KMS-11 (cell line): ENCODE measurements around the gene DLG2.

Experiments used
- H2AFZ ChIP-seq: fragments of 200-600 bp; sonication (generic); 2 replicates; pipeline ENCODE4 v1.6.1; 2016; ENCODE audit warnings: antibody characterized with exemption, mixed run types, low read depth
- H3K27ac ChIP-seq: fragments of 200-600 bp; sonication (generic); 2 replicates; pipeline ENCODE4 v1.6.1; 2016; ENCODE audit warnings: mild to moderate bottlenecking, mixed run types
- H3K27me3 ChIP-seq: fragments of 200-600 bp; sonication (generic); 2 replicates; pipeline ENCODE4 v1.6.1; 2017; ENCODE audit warnings: mild to moderate bottlenecking, low read depth, mixed run types, moderate library complexity; ENCODE audit not compliant: insufficient read depth
- H3K36me3 ChIP-seq: fragments of 200-600 bp; sonication (generic); 2 replicates; pipeline ENCODE4 v1.6.1; 2017; ENCODE audit warnings: mild to moderate bottlenecking, mixed run types; ENCODE audit not compliant: insufficient read depth
- H3K4me1 ChIP-seq: fragments of 200-600 bp; sonication (generic); 2 replicates; pipeline ENCODE4 v1.6.1; 2016; ENCODE audit warnings: mild to moderate bottlenecking, low read depth, mixed run types; ENCODE audit not compliant: poor library complexity, severe bottlenecking
- H3K4me2 ChIP-seq: fragments of 200-600 bp; sonication (generic); 2 replicates; pipeline ENCODE4 v1.7.0; 2016; ENCODE audit warnings: mild to moderate bottlenecking, mixed run types
- H3K4me3 ChIP-seq: fragments of 200-600 bp; sonication (generic); IDR thresholded peaks from 2 replicates; pipeline ENCODE4 v1.6.1; 2017; ENCODE audit warnings: low read depth, low read length, mixed read lengths; ENCODE audit not compliant: insufficient read depth
- H3K79me2 ChIP-seq: fragments of 200-600 bp; sonication (generic); 2 replicates; pipeline ENCODE4 v1.6.1; 2016; ENCODE audit warnings: low read depth, mixed run types; ENCODE audit not compliant: insufficient read depth
- H3K9ac ChIP-seq: fragments of 200-600 bp; sonication (generic); 2 replicates; pipeline ENCODE4 v1.6.1; 2016; ENCODE audit warnings: mild to moderate bottlenecking, mixed run types
- H4K20me1 ChIP-seq: fragments of 200-600 bp; sonication (generic); 2 replicates; pipeline ENCODE4 v1.6.1; 2016; ENCODE audit warnings: mild to moderate bottlenecking, mixed run types; ENCODE audit not compliant: insufficient read depth
- TF ChIP-seq, protein P1 (sequence below): fragments of 200-600 bp; sonication (generic); conservative IDR thresholded peaks from 2 replicates; pipeline ENCODE4 v1.6.1; 2017; ENCODE audit warnings: low read depth, mild to moderate bottlenecking, antibody characterized with exemption, low read length, moderate library complexity, mixed read lengths

DLG2 gene

DNA sequence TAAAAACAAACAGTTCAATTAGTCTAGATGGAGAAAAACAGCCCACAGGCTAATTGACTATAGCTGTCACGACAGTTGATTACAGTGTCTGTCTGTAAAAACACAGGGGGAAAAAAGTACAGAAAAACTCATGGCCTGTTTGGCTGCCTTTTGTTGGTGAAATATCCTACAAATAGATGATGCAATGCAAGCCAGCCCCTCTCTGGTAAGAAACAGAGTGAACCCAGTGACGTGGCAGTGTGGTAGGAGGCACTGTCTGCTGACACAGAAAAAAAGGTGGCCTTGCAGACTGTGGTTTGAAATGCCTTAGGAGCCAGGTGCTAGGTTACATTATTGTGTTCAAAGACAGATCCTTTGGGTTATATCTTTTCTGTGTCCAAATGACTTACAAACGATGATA lies 1909.6 kb downstream of the DLG2 start:
- Histone ChIP-seq H3K4me2 (peak overlapping the region; percentile 45), H3K9ac (peak overlapping the region; percentile 47), H3K4me1 (peaks cover 49% of the 10 kb centered on the region)

DNA sequence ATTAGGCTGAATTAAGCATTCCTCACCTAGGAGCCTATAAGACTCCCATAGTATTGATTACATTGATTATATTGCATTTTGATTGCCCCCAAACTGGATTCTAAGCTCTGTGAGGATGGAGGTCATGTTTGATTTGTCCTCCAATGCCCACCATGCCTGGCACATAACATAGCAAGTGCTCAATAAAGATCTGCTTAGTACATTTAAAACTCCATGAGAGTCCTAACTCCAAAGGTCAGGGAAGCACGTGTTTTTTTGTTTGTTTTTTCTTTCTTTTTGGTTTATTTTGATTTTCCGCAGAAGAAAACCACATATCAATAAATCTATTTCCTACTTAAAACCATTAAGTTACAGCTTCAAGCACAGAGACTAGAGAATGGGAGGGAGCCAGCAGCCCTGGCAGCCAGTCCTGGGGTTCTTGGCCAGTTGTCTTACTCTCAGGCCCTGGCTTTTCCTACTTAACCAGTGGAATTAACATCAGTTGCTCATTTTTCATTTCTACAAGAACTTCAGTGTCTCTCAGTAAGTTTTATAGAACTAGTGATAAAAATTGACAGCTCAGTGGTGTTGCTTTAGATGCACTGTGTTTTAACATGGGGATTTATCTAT lies 1911.1 kb downstream of the DLG2 start:
- Histone ChIP-seq H2AFZ (no peak overlapping the region), H3K79me2 (no peaks in the 10 kb centered on the region), H3K27me3 (no peaks in the 10 kb centered on the region), H3K27ac (no peak overlapping the region), H3K4me2 (no peak overlapping the region), H3K4me1 (peaks cover 59% of the 10 kb centered on the region), H4K20me1 (no peaks in the 10 kb centered on the region), H3K9ac (no peak overlapping the region), H3K36me3 (no peaks in the 10 kb centered on the region), H3K4me3 (no peak overlapping the region)
- TF ChIP-seq, protein P1, sequence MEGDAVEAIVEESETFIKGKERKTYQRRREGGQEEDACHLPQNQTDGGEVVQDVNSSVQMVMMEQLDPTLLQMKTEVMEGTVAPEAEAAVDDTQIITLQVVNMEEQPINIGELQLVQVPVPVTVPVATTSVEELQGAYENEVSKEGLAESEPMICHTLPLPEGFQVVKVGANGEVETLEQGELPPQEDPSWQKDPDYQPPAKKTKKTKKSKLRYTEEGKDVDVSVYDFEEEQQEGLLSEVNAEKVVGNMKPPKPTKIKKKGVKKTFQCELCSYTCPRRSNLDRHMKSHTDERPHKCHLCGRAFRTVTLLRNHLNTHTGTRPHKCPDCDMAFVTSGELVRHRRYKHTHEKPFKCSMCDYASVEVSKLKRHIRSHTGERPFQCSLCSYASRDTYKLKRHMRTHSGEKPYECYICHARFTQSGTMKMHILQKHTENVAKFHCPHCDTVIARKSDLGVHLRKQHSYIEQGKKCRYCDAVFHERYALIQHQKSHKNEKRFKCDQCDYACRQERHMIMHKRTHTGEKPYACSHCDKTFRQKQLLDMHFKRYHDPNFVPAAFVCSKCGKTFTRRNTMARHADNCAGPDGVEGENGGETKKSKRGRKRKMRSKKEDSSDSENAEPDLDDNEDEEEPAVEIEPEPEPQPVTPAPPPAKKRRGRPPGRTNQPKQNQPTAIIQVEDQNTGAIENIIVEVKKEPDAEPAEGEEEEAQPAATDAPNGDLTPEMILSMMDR, result no peak

More for the DNA sequence above, 1909.6 kb downstream of the DLG2 start:
- Histone ChIP-seq H3K79me2 (no peaks in the 10 kb centered on the region), H3K27me3 (no peaks in the 10 kb centered on the region), H3K36me3 (no peaks in the 10 kb centered on the region), H3K4me3 (no peak overlapping the region), H2AFZ (peak overlapping the region; percentile 15), H4K20me1 (no peaks in the 10 kb centered on the region), H3K27ac (peak overlapping the region; percentile 81)
- TF ChIP-seq, protein P1, result no peak

DNA sequence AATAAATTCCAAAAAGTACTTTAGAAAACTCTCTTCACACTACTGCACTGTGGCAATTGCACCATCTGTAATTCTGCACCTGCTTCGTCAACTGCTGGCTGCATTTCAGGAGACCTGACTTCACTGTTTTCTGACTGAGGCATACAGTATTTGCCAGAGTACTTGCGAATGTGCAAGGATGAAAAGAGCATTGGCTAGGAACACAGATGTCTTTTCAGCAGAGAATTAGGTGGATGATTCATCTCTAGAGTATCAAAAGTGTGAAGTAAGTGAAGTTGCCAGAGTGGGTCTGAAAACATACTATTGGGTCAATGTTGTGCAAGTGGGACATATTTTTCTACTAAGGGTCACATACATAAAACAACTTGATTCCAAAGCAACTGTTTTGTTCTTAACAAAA lies 1913.4 kb downstream of the DLG2 start:
- Histone ChIP-seq H3K27ac (peak overlapping the region; percentile 61), H3K27me3 (no peaks in the 10 kb centered on the region), H3K36me3 (no peaks in the 10 kb centered on the region), H3K4me1 (peaks cover 80% of the 10 kb centered on the region), H3K4me2 (peak overlapping the region; percentile 22), H2AFZ (0 out of 2 replicates have a peak overlapping the region, but pooled peaks have one; percentile 3), H3K79me2 (no peaks in the 10 kb centered on the region), H4K20me1 (no peaks in the 10 kb centered on the region), H3K9ac (no peak overlapping the region), H3K4me3 (no peak overlapping the region)
- TF ChIP-seq, protein P1, result no peak

DNA sequence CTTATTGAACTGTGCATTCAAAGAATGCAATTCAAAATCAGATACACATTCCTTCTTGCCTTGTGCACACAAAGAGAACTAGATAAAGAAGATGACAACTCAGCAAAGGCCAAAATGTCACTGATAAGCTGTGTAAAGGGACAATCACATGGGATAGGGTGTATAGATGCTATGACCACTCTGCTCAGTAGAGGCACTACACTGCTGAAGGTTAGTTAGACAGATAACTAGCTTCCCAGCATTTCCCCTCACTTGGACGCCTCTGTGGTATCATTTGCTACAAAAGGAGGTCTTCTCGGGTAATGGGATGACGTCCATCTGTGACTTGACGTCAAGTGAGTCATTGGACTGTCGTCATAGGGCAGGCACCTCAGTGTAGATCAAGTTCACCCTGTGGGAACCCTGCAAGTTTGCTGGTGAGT lies 1916.0 kb downstream of the DLG2 start:
- no peak overlapping the region for H3K4me3 ChIP-seq
- H3K4me1 ChIP-seq, result peaks cover 67% of the 10 kb centered on the region
- no peak overlapping the region for H3K4me2 ChIP-seq
- no peaks in the 10 kb centered on the region for H3K79me2 ChIP-seq
- H3K27me3 ChIP-seq, result no peaks in the 10 kb centered on the region
- no peak overlapping the region for H3K27ac ChIP-seq
- no peak overlapping the region for H3K9ac ChIP-seq
- no peak overlapping the region for H2AFZ ChIP-seq
- TF ChIP-seq, protein P1, result no peak
- no peaks in the 10 kb centered on the region for H3K36me3 ChIP-seq
- no peaks in the 10 kb centered on the region for H4K20me1 ChIP-seq
